DOHH2 (cell line): Measurements from ENCODE around the gene PPP1R3G.

ENCODE experiments used
- H3F3A ChIP-seq: fragments of 200-600 bp; sonication (generic), shearing (Covaris generic); 2 replicates; pipeline ENCODE4 v1.6.0; 2016; ENCODE audit warnings: antibody characterized with exemption, mild to moderate bottlenecking; ENCODE audit not compliant: control insufficient read depth, insufficient read depth
- H3K27ac ChIP-seq: fragments of 200-600 bp; sonication (generic); 2 replicates; pipeline ENCODE4 v1.5.1; 2014; ENCODE audit warnings: low read depth, mild to moderate bottlenecking, low read length, moderate library complexity
- H3K27me3 ChIP-seq: fragments of 200-600 bp; sonication (generic); 2 replicates; pipeline ENCODE4 v1.6.1; 2014; ENCODE audit warnings: mild to moderate bottlenecking, low read length, mixed read lengths; ENCODE audit not compliant: control insufficient read depth
- H3K36me3 ChIP-seq: fragments of 200-600 bp; sonication (generic); 2 replicates; pipeline ENCODE4 v1.6.1; 2014; ENCODE audit warnings: mild to moderate bottlenecking, low read length, moderate library complexity, mixed read lengths; ENCODE audit not compliant: control insufficient read depth
- H3K4me1 ChIP-seq: fragments of 200-600 bp; sonication (generic); 2 replicates; pipeline ENCODE4 v1.6.1; 2014; ENCODE audit warnings: mild to moderate bottlenecking, low read length, mixed read lengths; ENCODE audit not compliant: control insufficient read depth
- H3K4me2 ChIP-seq: fragments of 200-600 bp; sonication (generic); 2 replicates; pipeline ENCODE4 v1.6.0; 2014; ENCODE audit warnings: mild to moderate bottlenecking, low read length, moderate library complexity
- H3K4me3 ChIP-seq: fragments of 200-600 bp; sonication (generic); 2 replicates; pipeline ENCODE4 v1.5.1; 2014; ENCODE audit warnings: mild to moderate bottlenecking, low read length, mixed read lengths
- H3K79me2 ChIP-seq: fragments of 200-600 bp; sonication (generic); 2 replicates; pipeline ENCODE4 v1.6.1; 2014; ENCODE audit warnings: mild to moderate bottlenecking, low read length, mixed read lengths; ENCODE audit not compliant: control insufficient read depth
- H3K9me2 ChIP-seq: fragments of 200-600 bp; sonication (generic); replicated peaks from 2 replicates; pipeline ENCODE4 v1.6.1; 2014; ENCODE audit warnings: mild to moderate bottlenecking, low read length, mixed read lengths; ENCODE audit not compliant: control insufficient read depth
- H3K9me3 ChIP-seq: fragments of 200-600 bp; sonication (generic); 2 replicates; pipeline ENCODE4 v1.6.1; 2014; ENCODE audit warnings: antibody characterized with exemption, low read length, mixed read lengths; ENCODE audit not compliant: control insufficient read depth, insufficient read depth
- H4K20me1 ChIP-seq: fragments of 200-600 bp; sonication (generic); 2 replicates; pipeline ENCODE4 v1.6.0; 2014; ENCODE audit warnings: low read depth, mild to moderate bottlenecking, antibody characterized with exemption, low read length, moderate library complexity; ENCODE audit not compliant: control insufficient read depth, insufficient read depth
- CTCF ChIP-seq: fragments of 200-600 bp; sonication (generic); IDR thresholded peaks from one replicate; pipeline ENCODE4 v1.5.1; 2014; ENCODE audit warnings: antibody characterized with exemption, mild to moderate bottlenecking, low read depth, low read length; ENCODE audit not compliant: poor library complexity, severe bottlenecking
- EZH2phosphoT487 ChIP-seq: fragments of 200-600 bp; sonication (generic); IDR thresholded peaks from 2 replicates; pipeline ENCODE4 v1.6.1; 2017; ENCODE audit warnings: borderline replicate concordance, mild to moderate bottlenecking, antibody characterized with exemption, low read length, moderate library complexity, mixed read lengths

The PPP1R3G gene

GRCh38 chr6:5078121-5078669 is 6.9 kb upstream of the PPP1R3G start:
- no peak overlapping the region for H3K27ac ChIP-seq
- no peaks in the 10 kb centered on the region for H3K4me1 ChIP-seq
- H3K4me2 ChIP-seq, result no peak overlapping the region

GRCh38 chr6:5079692-5080091 is 5.4 kb upstream of the PPP1R3G start:
- no peak for TF ChIP-seq CTCF
- TF ChIP-seq EZH2phosphoT487, result no peak
- H3K4me1 ChIP-seq, result peaks cover 3% of the 10 kb centered on the region; the same call in 1 of the 2 replicates
- no peaks in the 10 kb centered on the region for H3K9me2 ChIP-seq
- H3K79me2 ChIP-seq, result no peaks in the 10 kb centered on the region
- H3K4me3 ChIP-seq, result no peak overlapping the region
- no peak overlapping the region for H3K27ac ChIP-seq
- H3K36me3 ChIP-seq, result no peaks in the 10 kb centered on the region
- no peaks in the 10 kb centered on the region for H4K20me1 ChIP-seq
- no peak overlapping the region for H3K4me2 ChIP-seq
- peaks cover 25% of the 10 kb centered on the region for H3K27me3 ChIP-seq
- no peaks in the 10 kb centered on the region for H3K9me3 ChIP-seq
- H3F3A ChIP-seq, result no peaks in the 10 kb centered on the region

More at GRCh38 chr6:5078121-5078669, 6.9 kb upstream of the PPP1R3G start:
- peak; percentile 37 for TF ChIP-seq CTCF
- no peak for TF ChIP-seq EZH2phosphoT487
- no peaks in the 10 kb centered on the region for H3K9me3 ChIP-seq
- H4K20me1 ChIP-seq, result no peaks in the 10 kb centered on the region
- no peaks in the 10 kb centered on the region for H3K79me2 ChIP-seq
- peaks cover 15% of the 10 kb centered on the region for H3K27me3 ChIP-seq
- no peaks in the 10 kb centered on the region for H3K9me2 ChIP-seq
- H3K4me3 ChIP-seq, result no peak overlapping the region
- H3K36me3 ChIP-seq, result no peaks in the 10 kb centered on the region
- no peaks in the 10 kb centered on the region for H3F3A ChIP-seq

- Histone ChIP-seq H3K9me3 (no peaks in the 10 kb centered on the region), H3K4me1 (peaks cover 8% of the 10 kb centered on the region; the same call in 1 of the 2 replicates), H3K36me3 (no peaks in the 10 kb centered on the region), H3F3A (no peaks in the 10 kb centered on the region), H4K20me1 (no peaks in the 10 kb centered on the region), H3K27ac (no peak overlapping the region), H3K4me3 (no peak overlapping the region), H3K9me2 (no peaks in the 10 kb centered on the region), H3K4me2 (no peak overlapping the region), H3K27me3 (peaks cover 34% of the 10 kb centered on the region), H3K79me2 (no peaks in the 10 kb centered on the region)
- no peak for TF ChIP-seq CTCF
Measured at GRCh38 chr6:5080574-5080973, 4.6 kb upstream of the PPP1R3G start.
